ENCODE results near the gene ASB2. TPM values are rescaled to one million over a fixed set of nuclear protein-coding genes. Genes with fewer than 3 reads are reported as not detected.

The ASB2 gene
- polyA plus RNA-seq, 3 donors: 0.25 to 2.5 (median 1.4) TPM

- no peak overlapping the region for H3K4me3 Mint-ChIP-seq
- H3K27me3 ChIP-seq (ENCODE audit: control insufficient read depth in 2 of 2, insufficient read depth in 2 of 2, low read length in 2 of 2): no peaks in the 10 kb centered on the region
- no peaks in the 10 kb centered on the region for H3K79me2 ChIP-seq (ENCODE audit: insufficient read depth, low read length)
- TF ChIP-seq CTCF (IDR thresholded peaks at IDR 0.05): no peak
- no peaks in the 10 kb centered on the region for H3K36me3 Mint-ChIP-seq
- 75% methylated on average over 3 of the region's 4 CpGs for WGBS (ENCODE audit: insufficient coverage)
- H3K4me3 ChIP-seq (replicated peaks in 1 of 3; ENCODE audit: low read depth in 2 of 3, low read length in 3 of 3): no peak overlapping the region
- DNase-seq: no peak
- no peak overlapping the region for H3K27ac Mint-ChIP-seq
- H3K36me3 ChIP-seq (replicated peaks in 1 of 2; ENCODE audit: control insufficient read depth in 1 of 2, insufficient read depth in 2 of 2, low read length in 2 of 2): no peaks in the 10 kb centered on the region
- H4K20me1 ChIP-seq (ENCODE audit: insufficient read depth, low read length): no peaks in the 10 kb centered on the region
- peaks cover 5 to 19% (median 8%) of the 10 kb centered on the region in 7 donors for H3K9me3 Mint-ChIP-seq
- intact Hi-C loops (cut with micrococcal nuclease): no loop called here
- no peak overlapping the region for H3K9ac ChIP-seq (ENCODE audit: insufficient read depth, low read length, poor library complexity, severe bottlenecking)
- H3K4me2 ChIP-seq (replicated peaks; ENCODE audit: extremely low read depth, low read length, poor library complexity, severe bottlenecking): no peak overlapping the region
- peaks cover 5 to 13% (median 12%) of the 10 kb centered on the region in 3 donors for H3K27me3 Mint-ChIP-seq (ENCODE audit: low read depth in 3 of 3)
- H3K27ac ChIP-seq (ENCODE audit: low read depth in 1 of 2, low read length in 2 of 2): no peak overlapping the region
- H2AFZ ChIP-seq (ENCODE audit: insufficient read depth, low read depth, low read length, poor library complexity, severe bottlenecking): no peak overlapping the region
- no peaks in the 10 kb centered on the region for H3K4me1 Mint-ChIP-seq
- H3K4me1 ChIP-seq (ENCODE audit: control insufficient read depth in 1 of 2, insufficient read depth in 2 of 2, low read length in 2 of 2): no peaks in the 10 kb centered on the region
- H3K9me3 ChIP-seq (replicated peaks in 1 of 2; ENCODE audit: control insufficient read depth in 1 of 2, insufficient read depth in 1 of 2, low read length in 2 of 2): peaks cover 0 to 13% of the 10 kb centered on the region in 2 donors
Measured at GRCh38 chr14:93914278-93914677, 62.1 kb downstream of the ASB2 start.

DNA sequence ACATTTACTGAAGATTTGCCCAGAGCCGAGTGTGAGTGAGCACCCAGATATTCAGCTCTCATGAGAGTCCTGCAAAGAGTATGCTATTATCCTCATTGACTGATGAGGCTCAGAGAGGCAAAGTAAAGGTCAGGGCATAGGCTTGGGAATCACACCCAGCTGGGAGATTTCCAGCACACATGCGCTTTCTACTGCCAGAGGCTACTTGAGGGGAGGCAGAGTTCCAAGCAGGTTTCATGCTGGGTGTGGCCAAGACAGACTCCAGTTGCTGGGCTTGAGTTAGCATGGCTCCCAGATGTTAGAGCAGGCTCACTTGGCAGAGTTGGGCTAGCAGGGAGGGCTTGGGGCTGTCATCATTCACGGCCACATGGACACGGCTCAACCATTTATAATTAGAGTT, 63.6 kb downstream of the ASB2 start:
- H3K27me3 ChIP-seq (ENCODE audit: control insufficient read depth in 2 of 2, insufficient read depth in 2 of 2, low read length in 2 of 2): no peaks in the 10 kb centered on the region
- no peaks in the 10 kb centered on the region for H3K79me2 ChIP-seq (ENCODE audit: insufficient read depth, low read length)
- no peak for DNase-seq
- peaks cover 0 to 11% of the 10 kb centered on the region in 2 donors for H3K9me3 ChIP-seq (replicated peaks in 1 of 2; ENCODE audit: control insufficient read depth in 1 of 2, insufficient read depth in 1 of 2, low read length in 2 of 2)
- no peaks in the 10 kb centered on the region for H3K4me1 ChIP-seq (ENCODE audit: control insufficient read depth in 1 of 2, insufficient read depth in 2 of 2, low read length in 2 of 2)
- H2AFZ ChIP-seq (ENCODE audit: insufficient read depth, low read depth, low read length, poor library complexity, severe bottlenecking): no peak overlapping the region
- H3K9me3 Mint-ChIP-seq: peaks cover 5 to 23% (median 8%) of the 10 kb centered on the region in 7 donors
- TF ChIP-seq CTCF (IDR thresholded peaks at IDR 0.05): no peak
- no peaks in the 10 kb centered on the region for H4K20me1 ChIP-seq (ENCODE audit: insufficient read depth, low read length)
- 85% methylated on average over 2 of the region's 4 CpGs for WGBS (ENCODE audit: insufficient coverage)
- no peaks in the 10 kb centered on the region for H3K4me1 Mint-ChIP-seq
- H3K4me3 ChIP-seq (replicated peaks in 1 of 3; ENCODE audit: low read depth in 2 of 3, low read length in 3 of 3): no peak overlapping the region
- H3K27ac ChIP-seq (ENCODE audit: low read depth in 1 of 2, low read length in 2 of 2): no peak overlapping the region
- H3K9ac ChIP-seq (ENCODE audit: insufficient read depth, low read length, poor library complexity, severe bottlenecking): no peak overlapping the region
- H3K36me3 ChIP-seq (replicated peaks in 1 of 2; ENCODE audit: control insufficient read depth in 1 of 2, insufficient read depth in 2 of 2, low read length in 2 of 2): no peaks in the 10 kb centered on the region
- H3K36me3 Mint-ChIP-seq: no peaks in the 10 kb centered on the region
- H3K4me2 ChIP-seq (replicated peaks; ENCODE audit: extremely low read depth, low read length, poor library complexity, severe bottlenecking): no peak overlapping the region
- peak overlapping the region in 1 of 7 donors; percentile 58 for H3K27ac Mint-ChIP-seq
- no peak overlapping the region for H3K4me3 Mint-ChIP-seq
- peaks cover 7 to 14% (median 13%) of the 10 kb centered on the region in 3 donors for H3K27me3 Mint-ChIP-seq (ENCODE audit: low read depth in 3 of 3)
- intact Hi-C loops (cut with micrococcal nuclease): no loop called here
